ENCODE data around the gene ADIPOR2.

GRCh38 chr12:1681493-1681807, 9.4 kb upstream of the ADIPOR2 start:
- TF ChIP-seq, protein P1, sequence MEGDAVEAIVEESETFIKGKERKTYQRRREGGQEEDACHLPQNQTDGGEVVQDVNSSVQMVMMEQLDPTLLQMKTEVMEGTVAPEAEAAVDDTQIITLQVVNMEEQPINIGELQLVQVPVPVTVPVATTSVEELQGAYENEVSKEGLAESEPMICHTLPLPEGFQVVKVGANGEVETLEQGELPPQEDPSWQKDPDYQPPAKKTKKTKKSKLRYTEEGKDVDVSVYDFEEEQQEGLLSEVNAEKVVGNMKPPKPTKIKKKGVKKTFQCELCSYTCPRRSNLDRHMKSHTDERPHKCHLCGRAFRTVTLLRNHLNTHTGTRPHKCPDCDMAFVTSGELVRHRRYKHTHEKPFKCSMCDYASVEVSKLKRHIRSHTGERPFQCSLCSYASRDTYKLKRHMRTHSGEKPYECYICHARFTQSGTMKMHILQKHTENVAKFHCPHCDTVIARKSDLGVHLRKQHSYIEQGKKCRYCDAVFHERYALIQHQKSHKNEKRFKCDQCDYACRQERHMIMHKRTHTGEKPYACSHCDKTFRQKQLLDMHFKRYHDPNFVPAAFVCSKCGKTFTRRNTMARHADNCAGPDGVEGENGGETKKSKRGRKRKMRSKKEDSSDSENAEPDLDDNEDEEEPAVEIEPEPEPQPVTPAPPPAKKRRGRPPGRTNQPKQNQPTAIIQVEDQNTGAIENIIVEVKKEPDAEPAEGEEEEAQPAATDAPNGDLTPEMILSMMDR (conservative IDR thresholded peaks at IDR 0.05 in 1 of 2, IDR thresholded peaks at IDR 0.05 in 1 of 2; ENCODE audit: low read depth in 1 of 2, low read length in 2 of 2) = no peak
- TF ChIP-seq EZH2 (IDR thresholded peaks at IDR 0.05; ENCODE audit: low read length, missing control alignments) = no peak

Measured in fibroblast of lung (primary cell).